Measurements from ENCODE around the gene MTMR3.

DNA sequence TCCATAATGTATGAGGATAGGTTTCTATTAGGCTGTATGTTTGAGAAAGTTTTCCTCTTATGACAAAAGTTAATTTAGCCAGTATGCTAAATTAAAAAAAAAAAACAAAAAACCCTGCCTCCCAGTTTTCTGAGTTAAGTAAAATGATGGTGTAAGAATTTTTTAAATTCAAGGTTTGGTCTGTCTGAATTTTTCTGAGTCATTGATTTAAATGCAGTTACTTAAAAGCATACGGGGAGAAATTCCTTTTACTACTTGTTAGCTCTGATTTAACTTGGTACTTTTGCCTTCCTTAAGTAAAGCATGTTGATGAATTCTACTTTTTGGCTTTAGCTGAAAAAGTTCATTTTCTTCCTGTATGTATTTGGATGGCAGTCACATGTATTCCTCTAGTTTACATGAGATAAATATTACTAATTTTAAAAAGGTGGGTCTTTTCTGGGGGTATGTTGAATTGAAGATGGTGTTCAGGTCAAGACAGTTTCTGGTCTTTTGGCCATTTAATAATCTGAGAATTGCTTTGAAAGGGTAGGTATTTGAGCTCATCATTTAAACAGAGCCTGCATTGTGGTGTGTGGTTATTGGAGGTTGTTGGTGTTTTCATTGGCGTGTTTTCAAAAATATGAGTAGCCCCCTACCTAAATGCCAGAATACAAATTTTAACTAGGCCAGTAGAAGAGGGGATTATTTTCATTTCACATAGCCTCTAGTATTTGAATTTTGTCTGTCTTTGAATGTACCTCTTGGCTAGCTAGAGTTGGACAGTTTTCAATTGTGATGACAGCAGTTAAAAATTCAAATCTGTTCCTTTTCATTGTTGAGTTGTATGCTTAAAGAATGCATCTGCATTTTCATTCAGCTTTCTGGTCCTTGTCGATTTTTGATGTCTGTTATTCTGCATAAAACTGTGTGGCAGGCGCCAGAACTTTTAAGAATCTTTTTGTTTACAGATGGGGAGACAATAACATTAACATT, 64.7 kb downstream of the MTMR3 start:
- no peak for TF ChIP-seq POLR2A (IDR thresholded peaks at IDR 0.05)
- no peak for TF ChIP-seq CTCF (IDR thresholded peaks at IDR 0.05)
